K562 (cell line): ENCODE measurements around the gene HFE. TPM values are rescaled to one million over a fixed set of nuclear protein-coding genes. Genes with fewer than 3 reads are reported as not detected.
A peak's percentile ranks its signal among the peaks of the same experiment; 100 is the strongest.

Experiments used
- ARID3B ChIP-seq: fragments of 250-450 bp; sonication (Bioruptor Pico); IDR thresholded peaks from 2 replicates; pipeline ENCODE4 v1.4.0; 2020; ENCODE audit warnings: borderline replicate concordance
- CBX8 ChIP-seq: fragments of 200-600 bp; sonication (generic); IDR thresholded peaks from 2 replicates; pipeline ENCODE4 v1.6.1; 2012; ENCODE audit warnings: borderline replicate concordance, mixed run types, low read depth, mild to moderate bottlenecking, moderate library complexity, mixed read lengths, low read length, control low read depth, inconsistent platforms; ENCODE audit not compliant: poor library complexity, severe bottlenecking; ENCODE audit errors: extremely low read depth
- CEBPB ChIP-seq: fragments of 450-650 bp; IDR thresholded peaks from 2 replicates; pipeline ENCODE4 v1.6.1; 2016; ENCODE audit warnings: missing genetic modification characterization, missing compliant biosample characterization
- CHD1 ChIP-seq: fragments of 200-600 bp; sonication (generic); IDR thresholded peaks from one replicate; pipeline ENCODE4 v1.6.1; 2012; ENCODE audit warnings: mild to moderate bottlenecking, moderate library complexity, low read length, inconsistent platforms
- CHD4 ChIP-seq: fragments of 200-600 bp; sonication (generic); IDR thresholded peaks from 3 replicates; pipeline ENCODE4 v1.6.1; 2012; ENCODE audit warnings: low read depth, mild to moderate bottlenecking, mixed read lengths, low read length, inconsistent platforms; ENCODE audit not compliant: insufficient read depth, insufficient replicate concordance, poor library complexity, severe bottlenecking
- CREB3L1 ChIP-seq: fragments of 450-650 bp; IDR thresholded peaks from 2 replicates; pipeline ENCODE4 v1.6.1; 2014; ENCODE audit warnings: low read depth, mild to moderate bottlenecking, moderate library complexity, borderline replicate concordance
- CREM ChIP-seq: IDR thresholded peaks from 2 replicates; pipeline ENCODE4 v1.6.1; 2014; ENCODE audit warnings: antibody characterized with exemption, low read depth
- DACH1 ChIP-seq: fragments of 450-650 bp; IDR thresholded peaks from 2 replicates; pipeline ENCODE4 v1.6.1; 2018; ENCODE audit not compliant: partially characterized antibody
- ETS1 ChIP-seq: conservative IDR thresholded peaks from 2 replicates; pipeline ENCODE4 v1.6.1; 2011; ENCODE audit warnings: low read depth, mild to moderate bottlenecking, low read length; ENCODE audit not compliant: control insufficient read depth
- ETV1 ChIP-seq: fragments of 450-650 bp; conservative IDR thresholded peaks from 2 replicates; pipeline ENCODE4 v1.6.1; 2016; ENCODE audit warnings: missing genetic modification characterization, control low read depth, low read depth, missing compliant biosample characterization
- HDAC2 ChIP-seq: fragments of 450-650 bp; IDR thresholded peaks from 2 replicates; pipeline ENCODE4 v1.6.1; 2016; ENCODE audit warnings: mild to moderate bottlenecking
- KLF6 ChIP-seq: fragments of 250-450 bp; sonication (Bioruptor Pico); IDR thresholded peaks from 2 replicates; pipeline ENCODE4 v1.4.0; 2020; ENCODE audit warnings: mild to moderate bottlenecking, moderate library complexity, borderline replicate concordance
- NBN ChIP-seq: fragments of 450-650 bp; IDR thresholded peaks from 2 replicates; pipeline ENCODE4 v1.6.1; 2016; ENCODE audit warnings: low read depth, mild to moderate bottlenecking
- NELFE ChIP-seq: IDR thresholded peaks from 2 replicates; pipeline ENCODE4 v1.6.1; 2011; ENCODE audit warnings: mild to moderate bottlenecking; ENCODE audit not compliant: insufficient read depth, insufficient read length
- NR2C1 ChIP-seq, 2 experiments: fragments of 450-650 bp; IDR thresholded peaks; 2 replicates each; pipeline ENCODE4 v1.6.1; 2017; ENCODE audit warnings: mild to moderate bottlenecking in 2 of 2, antibody characterized with exemption in 1 of 2, inconsistent platforms in 1 of 2, missing compliant biosample characterization in 1 of 2, missing genetic modification characterization in 1 of 2
- PML ChIP-seq: IDR thresholded peaks from 2 replicates; pipeline ENCODE4 v1.6.1; 2012; ENCODE audit warnings: low read length, inconsistent platforms
- RHOXF2B ChIP-seq: fragments of 250-450 bp; sonication (Bioruptor Pico); conservative IDR thresholded peaks from 2 replicates; pipeline ENCODE4 v1.5.1; 2021
- SAFB2 ChIP-seq: fragments of 200-400 bp; formaldehyde crosslinking; IDR thresholded peaks from 2 replicates; pipeline ENCODE4 v1.6.1; 2018; ENCODE audit warnings: borderline replicate concordance, low read length, low read depth, moderate library complexity; ENCODE audit not compliant: severe bottlenecking
- TCF15 ChIP-seq: fragments of 250-450 bp; sonication (Bioruptor Pico); IDR thresholded peaks from 2 replicates; pipeline ENCODE4 v1.8.0; 2022; ENCODE audit warnings: moderate library complexity, mild to moderate bottlenecking, inconsistent platforms
- U2AF2 ChIP-seq: fragments of 200-400 bp; formaldehyde crosslinking; optimal IDR thresholded peaks from 2 replicates; pipeline ENCODE3; 2017; ENCODE audit warnings: low read depth, mild to moderate bottlenecking, low read length
- ZKSCAN3 ChIP-seq: fragments of 250-450 bp; sonication (Bioruptor Pico); IDR thresholded peaks from 2 replicates; pipeline ENCODE4 v1.4.0; 2020
- ZNF133 ChIP-seq: fragments of 250-450 bp; sonication (Bioruptor Pico); IDR thresholded peaks from 2 replicates; pipeline ENCODE4 v1.4.0; 2020; ENCODE audit warnings: mild to moderate bottlenecking
- ZNF41 ChIP-seq: fragments of 250-450 bp; sonication (Bioruptor Pico); conservative IDR thresholded peaks from 2 replicates; pipeline ENCODE4 v1.4.0; 2020; ENCODE audit warnings: mild to moderate bottlenecking
- ZNF785 ChIP-seq: fragments of 250-450 bp; sonication (Bioruptor Pico); IDR thresholded peaks from 2 replicates; pipeline ENCODE4 v1.4.0; 2020; ENCODE audit warnings: mild to moderate bottlenecking
- polyA plus RNA-seq, 8 experiments: library from polyadenylated mRNA; depleted of rRNA in 4 of 8; stranded (reverse) in 5 of 8; unstranded in 3 of 8; fragments of >200 nt; fragmentation: Nextera tagmentation in 2 of 8; fragmentation: Illumina TruSeq in 1 of 8; extraction: Ambion mirVana in 2 of 8; extraction: Trizol in 1 of 8; gene quantifications; 2 replicates each; pipeline versions ENCODE4 v1.2.1 to v1.2.3, GENCODE V29; 2011 to 2014; ENCODE audit warnings: inconsistent platforms in 1 of 8, missing spikeins in 1 of 8
- total RNA-seq, 7 experiments: library from RNA; depleted of rRNA in 6 of 7; stranded (reverse); fragments of >200 nt in 6 of 7; fragmentation: Illumina TruSeq in 2 of 7; extraction: Trizol in 2 of 7; gene quantifications; 2 replicates each; pipeline versions ENCODE4 v1.2.1 to v1.2.3, GENCODE V29; 2011 to 2021; ENCODE audit warnings: low replicate concordance in 1 of 7

HFE gene
- total and polyA plus RNA-seq, 9 of the 15 experiments (the other 6 are each of a cell fraction or from before 2014, with no cell fraction given): 0.14 to 1.2 (median 0.76) TPM

DNA sequence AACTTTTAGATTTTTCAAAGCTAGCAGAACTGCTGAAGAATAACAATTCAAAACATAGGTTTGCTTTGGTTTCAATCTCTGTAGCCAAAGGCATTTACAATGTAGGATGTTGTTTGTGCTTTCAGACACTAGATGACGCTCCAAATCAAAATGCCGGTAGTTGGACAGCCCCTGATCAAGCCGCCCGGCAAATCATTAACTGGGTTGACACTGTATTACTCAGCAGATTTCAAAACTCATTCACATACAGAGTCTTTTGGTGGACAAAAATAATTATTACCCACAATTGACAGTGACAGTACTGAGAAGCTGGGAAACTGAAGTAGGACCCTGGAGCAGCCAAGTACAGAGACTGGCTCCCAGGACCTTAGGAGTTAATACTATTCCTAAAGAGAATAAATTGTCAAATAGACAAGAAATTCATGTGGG, 21.3 kb upstream of the HFE start (continued):
- TF ChIP-seq CHD4 (no peak), NR2C1 (IDR thresholded peaks at IDR 0.05) (0 out of 2 replicates have a peak, but pooled peaks have one; percentile 26), NR2C1 (tag; IDR thresholded peaks at IDR 0.05) (no peak), KLF6 (CRISPR knock-in tag) (no peak), CREB3L1 (no peak), ZKSCAN3 (CRISPR knock-in tag) (no peak), ARID3B (no peak), CHD1 (no peak), SAFB2 (no peak), ZNF785 (CRISPR knock-in tag) (no peak), ZNF133 (CRISPR knock-in tag) (no peak), NELFE (no peak), DACH1 (no peak), NBN (no peak; the same call in 1 of the 2 replicates), ETV1 (tag) (no peak), CBX8 (no peak), HDAC2 (no peak), ZNF41 (CRISPR knock-in tag) (no peak), RHOXF2B (CRISPR knock-in tag) (no peak), CREM (peak; percentile 37; the same call in 1 of the 2 replicates), TCF15 (no peak), PML (no peak), ETS1 (no peak), CEBPB (tag) (no peak), U2AF2 (no peak)
